A549 (cell line): ENCODE results near the gene RFC1. TPM values are rescaled to one million over a fixed set of nuclear protein-coding genes. Genes with fewer than 3 reads are reported as not detected.

Experiments
- ATAC-seq, 2 experiments: fragments of 200-7000 bp in 1 of 2; fragments of >200 bp in 1 of 2; cut with Nextera tagmentation in 1 of 2; cut with Tn5 transposase in 1 of 2; 3 replicates each; pipeline versions ENCODE4 v1.8.0 to v1.9.1; 2018 to 2020; ENCODE audit warnings: mild to moderate bottlenecking in 1 of 2, moderate library complexity in 1 of 2
- CTCF ChIA-PET: fragments of 300-600 bp; sonication (Branson Sonifier 250); formaldehyde crosslinking; extraction: SDS; loops from one replicate; lab custom pipeline; 2021; ENCODE audit warnings: antibody characterized with exemption, inconsistent platforms; lab: Yijun Ruan, JAX
- POLR2A ChIA-PET: fragments of 350-600 bp; formaldehyde crosslinking; extraction: SDS; loops from one replicate; lab custom pipeline; 2021; ENCODE audit warnings: antibody characterized with exemption, inconsistent platforms; lab: Yijun Ruan, JAX
- DNase-seq, 2 experiments: peaks; one replicate each; pipeline versions ENCODE4 v3.0.0 to v3.0.0-alpha.2; 2011 to 2016; ENCODE audit warnings: low read depth in 1 of 2, low spot score in 1 of 2
- FAIRE-seq: peaks from 2 replicates; lab custom pipeline; 2011; peaks lifted over from hg19 to GRCh38; lab: Jason Lieb, UNC
- H3K27ac ChIP-seq, 2 experiments: fragments of >200 bp; sonication (Bioruptor Twin); formaldehyde crosslinking; 3 replicates each; pipeline ENCODE4 v1.5.1; 2016 to 2017
- H3K4me1 ChIP-seq: fragments of >200 bp; sonication (Bioruptor Twin); formaldehyde crosslinking; 3 replicates; pipeline ENCODE4 v1.6.1; 2016
- H3K4me2 ChIP-seq: fragments of >200 bp; sonication (Bioruptor Twin); formaldehyde crosslinking; 3 replicates; pipeline ENCODE4 v1.6.1; 2016
- H3K4me3 ChIP-seq: fragments of >200 bp; sonication (Bioruptor Twin); formaldehyde crosslinking; 3 replicates; pipeline ENCODE4 v1.5.1; 2016
- H3K9me3 ChIP-seq: fragments of >200 bp; sonication (Bioruptor Twin); formaldehyde crosslinking; 3 replicates; pipeline ENCODE4 v1.6.1; 2016
- BCL3 ChIP-seq: fragments of >200 bp; sonication (Bioruptor Twin); formaldehyde crosslinking; IDR thresholded peaks from 3 replicates; pipeline ENCODE4 v1.6.1; 2016
- BHLHE40 ChIP-seq: IDR thresholded peaks from 2 replicates; pipeline ENCODE4 v1.6.1; 2012; ENCODE audit warnings: low read depth, low read length, inconsistent platforms
- CEBPB ChIP-seq, 2 experiments: fragments of >200 bp in 1 of 2; sonication (Bioruptor Twin) in 1 of 2; formaldehyde crosslinking in 1 of 2; IDR thresholded peaks; 2 replicates each; pipeline ENCODE4 v1.6.1; 2012 to 2016
- CTCF ChIP-seq: fragments of >200 bp; sonication (Bioruptor Twin); formaldehyde crosslinking; IDR thresholded peaks from 3 replicates; pipeline ENCODE4 v1.5.1; 2016
- E2F6 ChIP-seq: IDR thresholded peaks from 2 replicates; pipeline ENCODE4 v1.6.1; 2012; ENCODE audit warnings: low read depth, borderline replicate concordance
- EHF ChIP-seq: fragments of 250-450 bp; sonication (Bioruptor Pico); IDR thresholded peaks from 2 replicates; pipeline ENCODE4 v1.5.0; 2020; ENCODE audit warnings: mild to moderate bottlenecking
- ESRRA ChIP-seq: fragments of 150-350 bp; IDR thresholded peaks from 2 replicates; pipeline ENCODE4 v1.6.1; 2014; ENCODE audit warnings: mild to moderate bottlenecking, low read length, borderline replicate concordance
- FOSB ChIP-seq: fragments of 250-450 bp; sonication (Bioruptor Pico); IDR thresholded peaks from 2 replicates; pipeline ENCODE4 v1.5.0; 2020; ENCODE audit warnings: mild to moderate bottlenecking, moderate library complexity
- FOXS1 ChIP-seq: fragments of 250-450 bp; sonication (Bioruptor Pico); IDR thresholded peaks from 2 replicates; pipeline ENCODE4 v1.5.0; 2020; ENCODE audit warnings: mild to moderate bottlenecking, moderate library complexity
- HDAC2 ChIP-seq: fragments of 200-600 bp; sonication (generic); IDR thresholded peaks from 2 replicates; pipeline ENCODE4 v1.6.1; 2016
- HES2 ChIP-seq: fragments of >200 bp; sonication (Bioruptor Twin); formaldehyde crosslinking; IDR thresholded peaks from 2 replicates; pipeline ENCODE4 v1.6.1; 2016
- HEYL ChIP-seq: fragments of 250-450 bp; sonication (Bioruptor Pico); IDR thresholded peaks from 2 replicates; pipeline ENCODE4 v1.8.0; 2021; ENCODE audit warnings: mild to moderate bottlenecking, moderate library complexity
- JUN ChIP-seq, 2 experiments: fragments of >200 bp; sonication (Bioruptor Twin); formaldehyde crosslinking; IDR thresholded peaks; 2 replicates in 1 of 2; 3 replicates in 1 of 2; pipeline ENCODE4 v1.6.1; 2016 to 2017
- KDM1A ChIP-seq: fragments of 200-600 bp; sonication (generic); IDR thresholded peaks from 2 replicates; pipeline ENCODE4 v1.6.1; 2016; ENCODE audit warnings: low read depth, mild to moderate bottlenecking
- KDM5A ChIP-seq: fragments of 200-600 bp; sonication (generic); IDR thresholded peaks from 2 replicates; pipeline ENCODE4 v1.6.1; 2016; ENCODE audit warnings: antibody characterized with exemption, mild to moderate bottlenecking
- MAZ ChIP-seq: fragments of 150-350 bp; IDR thresholded peaks from 2 replicates; pipeline ENCODE4 v1.6.1; 2014; ENCODE audit warnings: antibody characterized with exemption, low read depth, low read length, borderline replicate concordance
- MYC ChIP-seq: IDR thresholded peaks from 2 replicates; pipeline ENCODE4 v1.6.1; 2012; ENCODE audit warnings: mild to moderate bottlenecking, inconsistent platforms, low read length, improper control_type of control experiment, borderline replicate concordance
- NFE2L2 ChIP-seq: fragments of 150-350 bp; conservative IDR thresholded peaks from 2 replicates; pipeline ENCODE4 v1.6.1; 2014; ENCODE audit warnings: low read length
- NPAS2 ChIP-seq: fragments of 250-450 bp; sonication (Bioruptor Pico); IDR thresholded peaks from 2 replicates; pipeline ENCODE4 v1.8.0; 2022; ENCODE audit warnings: mild to moderate bottlenecking, moderate library complexity, borderline replicate concordance
- PHF8 ChIP-seq: fragments of 200-600 bp; sonication (generic); IDR thresholded peaks from 2 replicates; pipeline ENCODE4 v1.6.1; 2016; ENCODE audit warnings: low read depth, mild to moderate bottlenecking, antibody characterized with exemption, moderate library complexity, borderline replicate concordance
- POLR2AphosphoS2 ChIP-seq: conservative IDR thresholded peaks from 2 replicates; pipeline ENCODE4 v1.6.1; 2012; ENCODE audit warnings: low read length, improper control_type of control experiment, inconsistent platforms
- RARB ChIP-seq: fragments of 250-450 bp; sonication (Bioruptor Pico); IDR thresholded peaks from 2 replicates; pipeline ENCODE4 v1.8.0; 2021; ENCODE audit warnings: mild to moderate bottlenecking, moderate library complexity
- TP53 ChIP-seq: fragments of 250-450 bp; sonication (Bioruptor Pico); IDR thresholded peaks from 2 replicates; pipeline ENCODE4 v1.5.0; 2021; ENCODE audit warnings: mild to moderate bottlenecking, moderate library complexity
- USF2 ChIP-seq: fragments of 450-650 bp; IDR thresholded peaks from 2 replicates; pipeline ENCODE4 v1.6.1; 2014; ENCODE audit warnings: antibody characterized with exemption
- ZC3H11A ChIP-seq: fragments of 450-650 bp; IDR thresholded peaks from 2 replicates; pipeline ENCODE4 v1.6.1; 2014; ENCODE audit warnings: antibody characterized with exemption, mild to moderate bottlenecking
- ZFP36 ChIP-seq: fragments of 450-650 bp; IDR thresholded peaks from 2 replicates; pipeline ENCODE4 v1.6.1; 2014; ENCODE audit warnings: borderline replicate concordance; ENCODE audit not compliant: partially characterized antibody
- ZNF302 ChIP-seq: fragments of 250-450 bp; sonication (Bioruptor Pico); IDR thresholded peaks from 2 replicates; pipeline ENCODE4 v1.9.0; 2021; ENCODE audit warnings: inconsistent platforms, mild to moderate bottlenecking, moderate library complexity
- ZSCAN20 ChIP-seq: fragments of 250-450 bp; sonication (Bioruptor Pico); IDR thresholded peaks from 2 replicates; pipeline ENCODE4 v1.8.0; 2022; ENCODE audit warnings: mild to moderate bottlenecking, moderate library complexity
- WGBS: methylation state at CpG from one replicate; pipeline ENCODE4 v1.1.6; 2017; ENCODE audit errors: missing lambda C conversion rate; 5-methylcytosine and 5-hydroxymethylcytosine counted together
- polyA plus RNA-seq, 4 experiments: library from polyadenylated mRNA; depleted of rRNA in 3 of 4; stranded (reverse); fragments of >200 nt; fragmentation: RNase III in 1 of 4; extraction: RNeasy Plus Mini Kit Qiagen cat#74134 plus additional on column Dnase treatment in 1 of 4; gene quantifications; 2 replicates in 3 of 4; 3 replicates in 1 of 4; pipeline ENCODE4 v1.2.3, GENCODE V29; 2011 to 2017

The RFC1 gene
- polyA plus RNA-seq, 2 of the 4 experiments (the other 2 are of a cell fraction) = 24.5 to 46.5 TPM

- no peak for FAIRE-seq
- no peaks in the 10 kb centered on the region for H3K9me3 ChIP-seq
- WGBS = 95% methylated on average over 4 of the region's 4 CpGs
- H3K27ac ChIP-seq = no peak overlapping the region
- ChIA-PET CTCF (interaction anchor here (0.7 kb wide), 1 partner anchor 27 kb away, joined by 3 read pairs; no protein-coding TSS in a partner anchor), POLR2A (no interaction called here)
- TF ChIP-seq E2F6 (no peak), HDAC2 (no peak), NFE2L2 (no peak), CTCF (no peak), ESRRA (no peak), RARB (CRISPR knock-in tag) (no peak), FOXS1 (CRISPR knock-in tag) (no peak), BHLHE40 (no peak), TP53 (no peak), HEYL (no peak), NPAS2 (no peak), ZSCAN20 (CRISPR knock-in tag) (no peak), MAZ (no peak), KDM1A (no peak), ZC3H11A (no peak), FOSB (CRISPR knock-in tag) (no peak)
- H3K4me3 ChIP-seq = no peak overlapping the region
- H3K4me2 ChIP-seq = no peak overlapping the region
- peaks cover 10% of the 10 kb centered on the region; the same call in 2 of the 3 replicates for H3K4me1 ChIP-seq
- ATAC-seq = no peak
- DNase-seq = no peak
Measured at GRCh38 chr4:39259571-39260330, 106.4 kb downstream of the RFC1 start.

- ChIA-PET CTCF (no interaction called here), POLR2A (no interaction called here)
- Histone ChIP-seq H3K4me3 (no peak overlapping the region), H3K27ac (no peak overlapping the region), H3K4me1 (peaks cover 11% of the 10 kb centered on the region; the same call in 2 of the 3 replicates), H3K4me2 (no peak overlapping the region), H3K9me3 (no peaks in the 10 kb centered on the region)
- no peak for TF ChIP-seq KDM5A
- TF ChIP-seq EHF = no peak
- no peak for TF ChIP-seq CEBPB (IDR thresholded peaks at IDR 0.05)
- no peak for TF ChIP-seq ZSCAN20 (CRISPR knock-in tag)
- no peak for TF ChIP-seq USF2
- TF ChIP-seq MAZ = no peak
- TF ChIP-seq BCL3 = no peak
- TF ChIP-seq ZFP36 = no peak
- no peak for TF ChIP-seq ZNF302 (CRISPR knock-in tag)
- no peak for TF ChIP-seq JUN (IDR thresholded peaks at IDR 0.05)
- no peak for TF ChIP-seq MYC
- no peak for TF ChIP-seq PHF8
- TF ChIP-seq HES2 = no peak
- TF ChIP-seq POLR2AphosphoS2 = no peak
- TF ChIP-seq TP53 = no peak
- FAIRE-seq (no peak), DNase-seq (no peak), ATAC-seq (no peak)
- WGBS = 95% methylated on average over 2 of the region's 2 CpGs
Measured at GRCh38 chr4:39256436-39256835, 109.7 kb downstream of the RFC1 start.
